Ectodermal cell (in vitro differentiated cells): Measurements from ENCODE around the gene OXER1.
"Not testable (repeated sequence)": the region's sequence is repeated elsewhere in the genome, so short reads cannot be mapped to it uniquely, and the experiment has no call there.

ENCODE experiments used
- H3K27ac ChIP-seq: 2 replicates; pipeline ENCODE4 v1.7.0; 2013; ENCODE audit warnings: mild to moderate bottlenecking, low read depth, low read length; ENCODE audit not compliant: insufficient read depth, poor library complexity, severe bottlenecking
- H3K27me3 ChIP-seq: 2 replicates; pipeline ENCODE4 v1.7.0; 2013; ENCODE audit warnings: mild to moderate bottlenecking, low read length; ENCODE audit not compliant: insufficient read depth, control insufficient read depth, poor library complexity, severe bottlenecking
- H3K36me3 ChIP-seq: one replicate; pipeline ENCODE4 v1.7.0; 2013; ENCODE audit warnings: low read length; ENCODE audit not compliant: control insufficient read depth, insufficient read depth
- H3K4me1 ChIP-seq: one replicate; pipeline ENCODE4 v1.7.0; 2013; ENCODE audit warnings: low read length; ENCODE audit not compliant: control insufficient read depth, insufficient read depth
- H3K4me3 ChIP-seq: 2 replicates; pipeline ENCODE4 v1.7.0; 2013; ENCODE audit warnings: low read depth, low read length, control low read depth; ENCODE audit not compliant: insufficient read depth
- H3K9me3 ChIP-seq: 2 replicates; pipeline ENCODE4 v1.7.0; 2013; ENCODE audit warnings: mild to moderate bottlenecking, low read length, moderate library complexity; ENCODE audit not compliant: control insufficient read depth
- WGBS, 2 experiments: methylation state at CpG; one replicate each; pipeline ENCODE4 v1.1.7; 2013; ENCODE audit warnings: missing lambda C conversion rate in 2 of 2; 5-methylcytosine and 5-hydroxymethylcytosine counted together

Gene OXER1

DNA sequence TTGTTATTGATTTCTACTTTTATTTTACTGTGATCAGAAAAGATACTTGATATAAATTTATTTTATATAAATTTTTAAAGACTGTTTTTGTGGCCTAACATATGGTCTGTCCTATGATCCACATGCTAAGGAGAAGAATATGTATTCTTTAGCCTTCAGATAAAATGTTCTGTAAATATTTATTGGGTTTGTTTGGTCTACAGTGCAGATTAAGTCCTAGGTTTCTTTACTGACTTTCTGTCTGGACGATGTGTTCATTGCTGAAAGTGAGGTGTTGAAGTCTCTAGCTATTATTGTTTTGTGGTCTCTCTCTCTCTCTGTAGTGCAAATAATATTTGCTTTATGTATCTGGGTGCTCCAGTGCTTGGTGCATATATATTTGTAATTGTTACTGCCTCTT, 30.1 kb downstream of the OXER1 start:
- H3K4me3 ChIP-seq: no peak overlapping the region

DNA sequence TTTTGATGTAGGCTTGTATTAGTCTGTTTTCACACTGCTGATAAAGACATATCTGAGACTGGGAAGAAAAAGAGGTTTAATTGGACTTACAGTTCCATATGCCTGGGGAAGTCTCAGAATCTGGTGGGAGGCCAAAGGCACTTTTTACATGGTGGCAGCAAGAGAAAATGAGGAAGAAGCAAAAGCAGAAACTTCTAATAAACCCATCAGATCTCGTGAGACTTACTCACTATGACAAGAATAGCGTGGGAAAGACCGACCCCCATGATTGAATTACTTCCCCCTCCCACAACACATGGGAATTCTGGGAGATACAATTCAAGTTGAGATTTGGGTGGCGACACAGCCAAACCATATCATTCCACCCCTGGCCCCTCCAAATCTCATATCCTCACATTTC, 32.6 kb downstream of the OXER1 start:
- 94 to 100% methylated on average over 4 of the region's 4 CpGs for WGBS, 2 experiments
- H3K36me3 ChIP-seq, H3K9me3 ChIP-seq, H3K27me3 ChIP-seq, H3K27ac ChIP-seq, H3K4me3 ChIP-seq, H3K4me1 ChIP-seq: not testable (repeated sequence)

More for the DNA sequence above, 30.1 kb downstream of the OXER1 start:
- Histone ChIP-seq H3K9me3 (peaks cover 2% of the 10 kb centered on the region), H3K4me1 (no peaks in the 10 kb centered on the region), H3K27me3 (no peaks in the 10 kb centered on the region), H3K36me3 (no peaks in the 10 kb centered on the region), H3K27ac (no peak overlapping the region)
- WGBS, 2 experiments: 100% methylated on average over 1 of the region's 1 CpG

DNA sequence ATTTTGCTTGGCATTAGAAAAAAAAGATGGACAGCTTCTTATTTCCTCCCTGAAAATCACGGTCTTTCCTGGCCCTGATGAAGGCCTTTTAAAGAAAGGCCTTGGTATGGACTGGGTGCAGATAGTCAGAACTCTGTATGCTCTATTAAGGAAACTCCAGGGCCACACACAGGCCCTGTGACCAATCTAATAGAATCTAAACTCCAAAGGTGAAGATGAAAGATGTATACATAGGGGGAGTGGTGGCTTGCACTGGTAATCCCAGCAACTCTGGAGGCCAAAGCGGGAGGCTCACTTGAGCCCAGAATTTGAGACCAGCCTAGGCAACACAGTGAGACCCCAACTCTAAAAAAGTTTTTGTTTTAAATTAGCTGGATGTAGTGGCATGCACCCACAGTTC, 37.3 kb downstream of the OXER1 start:
- peaks cover 2% of the 10 kb centered on the region for H3K9me3 ChIP-seq
- H3K36me3 ChIP-seq: no peaks in the 10 kb centered on the region
- no peak overlapping the region for H3K4me3 ChIP-seq
- H3K27me3 ChIP-seq: no peaks in the 10 kb centered on the region
- H3K27ac ChIP-seq: no peak overlapping the region
- H3K4me1 ChIP-seq: peaks cover 8% of the 10 kb centered on the region
- WGBS, 2 experiments: 95 to 97% methylated on average over 2 of the region's 2 CpGs

DNA sequence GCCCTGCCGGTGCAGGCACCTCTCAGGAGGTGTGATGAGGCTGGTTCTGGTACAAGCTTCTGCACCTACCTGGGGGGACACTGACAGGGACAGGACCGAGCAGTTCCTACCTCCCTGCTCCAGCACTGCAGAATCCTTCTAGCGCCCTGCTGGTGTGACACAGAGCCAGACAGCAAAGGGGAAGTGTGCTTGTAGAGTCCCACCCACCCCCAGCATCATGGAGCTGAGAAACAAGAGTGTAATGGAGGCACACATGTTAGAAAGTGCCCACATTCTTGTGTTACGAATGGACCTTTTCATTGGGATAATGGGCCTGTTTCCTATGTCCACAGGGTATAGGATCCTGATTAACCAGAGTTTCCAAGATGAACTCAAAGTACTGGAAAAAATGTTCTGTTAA, 38.3 kb downstream of the OXER1 start:
- H3K27ac ChIP-seq: no peak overlapping the region
- peaks cover 2% of the 10 kb centered on the region for H3K9me3 ChIP-seq
- no peaks in the 10 kb centered on the region for H3K36me3 ChIP-seq
- WGBS, 2 experiments: 67 to 70% methylated on average over 4 of the region's 4 CpGs
- no peak overlapping the region for H3K4me3 ChIP-seq
- H3K4me1 ChIP-seq: peaks cover 8% of the 10 kb centered on the region
- no peaks in the 10 kb centered on the region for H3K27me3 ChIP-seq

DNA sequence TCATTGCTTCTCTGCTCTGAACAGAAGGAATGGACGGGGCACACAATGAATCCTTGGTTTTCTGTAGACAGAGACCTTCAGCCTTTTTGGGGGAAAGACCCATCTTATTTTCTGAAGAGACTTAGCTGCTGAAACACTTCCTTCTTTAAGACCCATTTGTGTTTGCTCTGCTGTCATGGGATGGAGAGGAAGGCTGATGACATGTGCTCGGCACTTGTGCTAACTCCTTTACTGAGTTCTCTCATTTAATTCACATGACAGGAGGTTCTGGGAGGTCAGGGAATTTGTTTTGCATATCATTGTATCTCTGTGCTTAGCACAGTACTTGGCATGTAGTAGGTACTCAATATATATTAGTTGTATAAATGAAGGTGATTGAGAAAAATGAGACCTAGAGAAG, 39.0 kb downstream of the OXER1 start:
- Histone ChIP-seq H3K27me3 (no peaks in the 10 kb centered on the region), H3K27ac (no peak overlapping the region), H3K36me3 (no peaks in the 10 kb centered on the region), H3K4me1 (peaks cover 8% of the 10 kb centered on the region), H3K9me3 (peaks cover 2% of the 10 kb centered on the region), H3K4me3 (no peak overlapping the region)
- 82 to 84% methylated on average over 2 of the region's 2 CpGs for WGBS, 2 experiments

DNA sequence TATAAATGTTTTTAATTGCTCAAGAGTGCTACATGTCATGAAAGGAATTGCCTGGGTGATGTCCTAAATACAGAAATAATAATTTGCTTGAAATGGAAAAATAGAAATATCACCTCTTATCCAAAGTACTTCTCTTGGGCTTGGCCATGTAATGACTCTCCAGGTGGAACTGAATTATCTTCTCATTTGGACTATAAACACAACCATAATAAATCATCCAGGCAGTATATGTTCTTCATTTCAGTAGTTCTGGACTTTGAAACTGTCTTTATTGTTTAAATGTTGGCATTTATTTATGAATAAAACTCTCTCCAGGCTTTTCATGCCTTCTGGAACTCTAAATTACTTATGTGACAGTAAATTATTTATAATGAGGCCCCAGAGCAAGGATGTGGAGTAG, 40.5 kb downstream of the OXER1 start:
- Histone ChIP-seq H3K27ac (no peak overlapping the region), H3K4me1 (peaks cover 8% of the 10 kb centered on the region), H3K36me3 (no peaks in the 10 kb centered on the region), H3K9me3 (no peaks in the 10 kb centered on the region), H3K27me3 (no peaks in the 10 kb centered on the region), H3K4me3 (no peak overlapping the region)

DNA sequence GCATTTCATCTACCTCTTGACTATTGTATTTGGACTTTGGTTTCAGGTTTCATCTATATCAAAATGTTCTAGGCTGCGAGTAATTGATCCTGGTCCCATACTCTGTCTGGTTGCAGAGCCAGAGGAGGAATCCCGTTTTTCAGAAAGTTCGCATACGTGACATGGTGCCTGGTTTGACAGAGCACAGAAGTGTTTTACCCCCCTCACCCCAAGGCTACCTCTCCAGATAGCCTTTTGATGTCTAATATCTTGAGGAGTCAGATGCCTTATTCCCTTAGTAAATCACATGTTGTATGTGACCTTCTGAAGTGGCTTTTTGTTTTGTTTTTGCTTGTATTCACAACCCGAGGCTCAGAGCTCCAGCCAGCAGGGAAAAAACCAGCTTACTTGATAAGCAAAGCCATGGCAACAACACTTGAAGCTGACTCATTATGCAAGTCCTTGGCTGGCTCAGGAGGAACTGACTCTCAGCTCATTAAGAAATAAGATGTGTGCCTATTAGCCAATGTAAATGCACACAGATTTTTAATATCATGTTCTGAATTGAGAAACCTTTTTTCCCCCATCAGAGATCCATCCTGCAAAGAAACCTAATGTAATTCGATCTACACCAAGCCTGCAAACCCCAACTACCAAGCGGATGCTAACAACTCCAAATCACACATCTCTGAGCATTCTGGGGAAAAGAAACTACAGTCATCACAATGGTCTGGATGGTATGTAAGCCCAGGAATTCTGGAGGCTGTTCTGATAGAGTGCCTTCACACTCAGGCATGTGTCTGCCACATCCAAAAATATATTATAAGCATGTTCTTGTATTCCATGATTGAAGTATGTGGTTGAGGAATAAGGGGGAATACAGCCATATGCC, 41.4 kb downstream of the OXER1 start:
- Histone ChIP-seq H3K27me3 (no peaks in the 10 kb centered on the region), H3K9me3 (no peaks in the 10 kb centered on the region), H3K4me1 (peaks cover 8% of the 10 kb centered on the region), H3K4me3 (no peak overlapping the region), H3K36me3 (no peaks in the 10 kb centered on the region), H3K27ac (peak overlapping the region; percentile 33)
- WGBS, 2 experiments: 67 to 74% methylated on average over 6 of the region's 7 CpGs

DNA sequence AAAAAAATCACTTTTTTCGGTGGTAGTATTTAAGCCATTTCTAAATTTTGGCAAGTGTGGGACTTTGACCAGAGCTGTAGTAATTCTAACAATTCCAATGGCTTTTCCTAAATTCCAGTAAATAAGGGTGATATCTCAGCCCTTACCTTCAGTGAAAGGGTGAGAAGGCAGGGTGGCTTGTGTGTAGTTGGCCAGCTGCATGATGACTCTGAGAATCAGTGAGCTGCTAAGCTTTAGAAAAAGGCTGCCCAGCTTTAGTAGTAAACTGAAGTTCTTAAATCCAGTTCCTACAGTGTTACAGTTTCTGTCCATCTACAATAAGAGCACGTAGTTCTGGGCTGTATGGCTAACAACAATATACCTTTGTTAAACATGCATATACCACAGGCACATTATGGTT, 42.0 kb downstream of the OXER1 start:
- H3K27ac ChIP-seq: no peak overlapping the region
- H3K4me3 ChIP-seq: no peak overlapping the region
- 89 to 91% methylated on average over 2 of the region's 2 CpGs for WGBS, 2 experiments
- H3K36me3 ChIP-seq: no peaks in the 10 kb centered on the region
- H3K4me1 ChIP-seq: peaks cover 8% of the 10 kb centered on the region
- no peaks in the 10 kb centered on the region for H3K9me3 ChIP-seq
- no peaks in the 10 kb centered on the region for H3K27me3 ChIP-seq

DNA sequence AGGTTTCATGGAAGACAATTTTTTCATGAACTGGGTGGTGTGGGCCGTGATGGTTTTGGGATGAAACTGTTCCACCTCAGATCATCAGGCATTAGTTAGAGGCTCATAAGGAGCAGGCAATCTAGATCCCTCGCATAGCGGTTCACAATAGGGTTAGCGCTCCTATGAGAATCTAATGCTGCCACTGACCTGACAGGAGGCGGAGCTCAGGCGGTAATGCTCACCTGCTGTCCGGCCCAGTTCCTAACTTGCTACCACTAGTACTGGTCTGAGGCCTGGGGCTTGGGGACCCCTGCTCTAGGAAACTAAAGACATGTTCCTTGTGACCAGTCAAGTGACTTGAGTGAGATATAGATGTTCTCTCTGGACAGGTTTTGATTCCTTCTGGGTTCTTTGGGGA, 49.2 kb downstream of the OXER1 start:
- 92 to 95% methylated on average over 7 of the region's 7 CpGs for WGBS, 2 experiments
- H3K27me3 ChIP-seq: no peaks in the 10 kb centered on the region
- H3K36me3 ChIP-seq: no peaks in the 10 kb centered on the region
- no peak overlapping the region for H3K27ac ChIP-seq
- H3K4me3 ChIP-seq: no peak overlapping the region
- no peaks in the 10 kb centered on the region for H3K4me1 ChIP-seq
- no peaks in the 10 kb centered on the region for H3K9me3 ChIP-seq

DNA sequence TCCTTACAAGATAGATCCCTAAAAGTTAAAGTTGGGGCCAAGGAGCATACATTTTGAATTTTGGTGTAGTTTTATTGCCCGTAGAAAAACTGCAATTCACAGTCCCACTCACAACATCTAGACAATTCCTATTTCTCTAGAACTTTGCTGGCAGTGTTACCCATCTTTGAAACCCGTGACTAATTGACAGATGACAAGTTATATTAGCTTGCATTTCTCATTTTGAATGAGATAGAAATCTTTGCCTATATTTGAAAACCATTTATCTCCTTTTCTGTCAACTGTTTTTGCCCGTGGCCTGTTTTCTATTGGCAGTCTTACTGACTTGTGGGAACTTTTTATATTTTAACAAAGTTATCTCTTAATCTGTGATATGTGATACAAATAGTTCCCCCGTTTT, 50.0 kb downstream of the OXER1 start:
- Histone ChIP-seq H3K27ac (no peak overlapping the region), H3K36me3 (peaks cover under 1% of the 10 kb centered on the region), H3K27me3 (no peaks in the 10 kb centered on the region), H3K9me3 (no peaks in the 10 kb centered on the region), H3K4me1 (no peaks in the 10 kb centered on the region), H3K4me3 (no peak overlapping the region)
- 79 to 100% methylated on average over 2 of the region's 4 CpGs for WGBS, 2 experiments
